ENCODE data around the gene HERC4.

- no peak for TF ChIP-seq CTCF (IDR thresholded peaks at IDR 0.05; ENCODE audit: insufficient read depth, low read depth, low read length)
- TF ChIP-seq EZH2 (IDR thresholded peaks at IDR 0.05; ENCODE audit: insufficient read depth, low read length), result no peak
These were observed 28.4 kb downstream of the HERC4 start for GRCh38 chr10:68046642-68047041.

All from astrocyte (in vitro differentiated cells and primary cell).